SKM-1 (cell line): ENCODE measurements around the gene AAK1.
"Not testable (repeated sequence)": the region's sequence is repeated elsewhere in the genome, so short reads cannot be mapped to it uniquely, and the experiment has no call there.

ENCODE experiments used
- DNase-seq: peaks from one replicate; lab custom pipeline; 2025; ENCODE audit not compliant: unreplicated experiment; lab: John Stamatoyannopoulos, UW

AAK1 gene

GRCh38 chr2:69459936-69460335 is 183.6 kb downstream of the AAK1 start:
- DNase-seq = no peak

GRCh38 chr2:69456950-69457445 is 186.5 kb downstream of the AAK1 start:
- DNase-seq = peak; percentile 9

- DNase-seq = no peak
These were observed 187.4 kb downstream of the AAK1 start for GRCh38 chr2:69456154-69456553.

GRCh38 chr2:69454976-69455375 is 188.6 kb downstream of the AAK1 start:
- DNase-seq = no peak

GRCh38 chr2:69453475-69454129 is 189.9 kb downstream of the AAK1 start:
- no peak for DNase-seq

- no peak for DNase-seq
These were observed 190.9 kb downstream of the AAK1 start for GRCh38 chr2:69452687-69453086.

GRCh38 chr2:69450735-69451416 is 192.7 kb downstream of the AAK1 start:
- no peak for DNase-seq

- no peak for DNase-seq
These were observed 193.6 kb downstream of the AAK1 start for GRCh38 chr2:69449906-69450305.

- DNase-seq = not testable (repeated sequence)
These were observed 199.9 kb downstream of the AAK1 start for GRCh38 chr2:69443673-69444072.

GRCh38 chr2:69439499-69439898 is 204.0 kb downstream of the AAK1 start:
- not testable (repeated sequence) for DNase-seq

- DNase-seq = no peak
These were observed 205.0 kb downstream of the AAK1 start for GRCh38 chr2:69438580-69438979.

- no peak for DNase-seq
These were observed 205.8 kb downstream of the AAK1 start for GRCh38 chr2:69437751-69438154.

- peak; percentile 89 for DNase-seq
These were observed 206.4 kb downstream of the AAK1 start, which contains the start of gene NFU1 for GRCh38 chr2:69436938-69437750. TSS of gene NFU1 (minus strand) at chr2:69437435. CDS start at chr2:69437422, 13 bp downstream.

GRCh38 chr2:69436596-69436937 is 207.0 kb downstream of the AAK1 start:
- no peak for DNase-seq

GRCh38 chr2:69434753-69435152 is 208.8 kb downstream of the AAK1 start:
- no peak for DNase-seq

GRCh38 chr2:69429491-69430183 is 213.9 kb downstream of the AAK1 start:
- DNase-seq = no peak

- no peak for DNase-seq
These were observed 214.6 kb downstream of the AAK1 start for GRCh38 chr2:69428981-69429380.

- no peak for DNase-seq
These were observed 219.1 kb downstream of the AAK1 start for GRCh38 chr2:69424419-69424818.

GRCh38 chr2:69422198-69422597 is 221.3 kb downstream of the AAK1 start:
- DNase-seq = no peak

GRCh38 chr2:69419111-69419510 is 224.4 kb downstream of the AAK1 start:
- DNase-seq = not testable (repeated sequence)

GRCh38 chr2:69416147-69416546 is 227.4 kb downstream of the AAK1 start:
- no peak for DNase-seq
